ENCODE data around the gene SLCO3A1. TPM values are rescaled to one million over a fixed set of nuclear protein-coding genes. Genes with fewer than 3 reads are reported as not detected.
"Not testable (repeated sequence)": the region's sequence is repeated elsewhere in the genome, so short reads cannot be mapped to it uniquely, and the experiment has no call there.

SLCO3A1 gene
- total RNA-seq, 1 donor from 2014 or later = 42.3 TPM

DNA sequence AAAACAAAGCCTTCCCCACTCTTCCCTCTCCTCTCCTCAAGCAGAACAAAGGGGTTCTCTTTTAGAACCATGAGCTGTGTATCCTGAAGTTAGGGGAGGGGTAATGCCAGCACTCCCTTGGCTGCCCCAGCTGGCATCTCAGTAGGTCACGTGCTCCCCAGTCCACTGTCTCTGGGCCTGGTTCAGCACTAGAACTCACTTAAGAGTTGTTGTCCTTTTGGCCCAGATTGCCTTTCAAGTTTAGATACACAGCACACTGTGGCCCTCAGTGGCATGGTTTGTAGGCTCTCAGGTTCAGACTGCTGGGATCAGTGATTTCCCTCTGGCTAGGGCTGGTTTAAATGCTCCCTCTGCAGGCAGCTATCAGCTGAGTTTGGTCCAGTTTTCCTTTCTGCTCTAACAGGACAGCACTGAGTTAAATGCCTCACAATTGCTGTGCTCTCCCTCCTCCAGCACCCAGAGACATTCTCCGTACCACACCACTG, 351.8 kb downstream of the SLCO3A1 start:
- DNase-seq (ENCODE audit: low spot score) = no peak

DNA sequence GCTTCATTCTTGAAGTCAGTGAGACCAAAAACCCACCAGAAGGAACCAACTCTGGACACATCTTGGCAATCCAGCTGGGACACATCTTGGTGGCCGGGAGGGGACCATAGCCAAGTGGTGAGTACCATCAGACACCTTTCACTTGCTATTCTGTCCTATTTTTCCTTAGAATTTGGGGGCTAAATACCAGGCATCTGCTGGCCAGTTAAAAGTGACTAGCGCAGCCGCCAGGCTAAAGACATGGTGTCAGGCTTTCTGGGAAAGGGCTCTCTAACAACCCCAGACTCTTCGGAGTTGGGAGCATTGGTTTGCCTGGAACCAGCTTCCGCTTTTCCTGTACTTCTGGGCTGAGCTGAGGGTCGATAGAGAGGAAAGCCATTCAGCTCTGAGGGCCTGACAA, 354.1 kb downstream of the SLCO3A1 start:
- not testable (repeated sequence) for DNase-seq (ENCODE audit: low spot score)

Data from ureter (tissue), 1 donor.